Measurements from ENCODE around the gene MYH13.

MYH13 gene

GRCh38 chr17:10352893-10353292, 19.9 kb downstream of the MYH13 start:
- no peak overlapping the region for H3K4me3 ChIP-seq (ENCODE audit: insufficient read depth, low read depth, low read length, poor library complexity, severe bottlenecking)
- H3K9me3 ChIP-seq (ENCODE audit: control insufficient read depth, low read length), result no peaks in the 10 kb centered on the region
- H3K4me1 ChIP-seq (ENCODE audit: control insufficient read depth, insufficient read depth, low read length, poor library complexity, severe bottlenecking), result no peaks in the 10 kb centered on the region
- no peaks in the 10 kb centered on the region for H3K36me3 ChIP-seq (ENCODE audit: control insufficient read depth, insufficient read depth, low read length)
- H3K27ac ChIP-seq (ENCODE audit: insufficient read depth, low read length, poor library complexity, severe bottlenecking), result no peak overlapping the region
- no peaks in the 10 kb centered on the region for H3K27me3 ChIP-seq (replicated peaks; ENCODE audit: control insufficient read depth, insufficient read depth, low read length, poor library complexity, severe bottlenecking)
- no peak for DNase-seq

GRCh38 chr17:10349403-10349802, 23.4 kb downstream of the MYH13 start:
- no peaks in the 10 kb centered on the region for H3K9me3 ChIP-seq (ENCODE audit: control insufficient read depth, low read length)
- H3K4me3 ChIP-seq (ENCODE audit: insufficient read depth, low read depth, low read length, poor library complexity, severe bottlenecking), result no peak overlapping the region
- no peak for DNase-seq
- no peak overlapping the region for H3K27ac ChIP-seq (ENCODE audit: insufficient read depth, low read length, poor library complexity, severe bottlenecking)
- H3K4me1 ChIP-seq (ENCODE audit: control insufficient read depth, insufficient read depth, low read length, poor library complexity, severe bottlenecking), result no peaks in the 10 kb centered on the region
- H3K27me3 ChIP-seq (replicated peaks; ENCODE audit: control insufficient read depth, insufficient read depth, low read length, poor library complexity, severe bottlenecking), result no peaks in the 10 kb centered on the region
- H3K36me3 ChIP-seq (ENCODE audit: control insufficient read depth, insufficient read depth, low read length), result no peaks in the 10 kb centered on the region

GRCh38 chr17:10344816-10345215, 28.0 kb downstream of the MYH13 start:
- Histone ChIP-seq H3K36me3 (ENCODE audit: control insufficient read depth, insufficient read depth, low read length) (no peaks in the 10 kb centered on the region), H3K4me3 (ENCODE audit: insufficient read depth, low read depth, low read length, poor library complexity, severe bottlenecking) (no peak overlapping the region), H3K27ac (ENCODE audit: insufficient read depth, low read length, poor library complexity, severe bottlenecking) (no peak overlapping the region), H3K9me3 (ENCODE audit: control insufficient read depth, low read length) (no peaks in the 10 kb centered on the region), H3K27me3 (replicated peaks; ENCODE audit: control insufficient read depth, insufficient read depth, low read length, poor library complexity, severe bottlenecking) (no peaks in the 10 kb centered on the region), H3K4me1 (ENCODE audit: control insufficient read depth, insufficient read depth, low read length, poor library complexity, severe bottlenecking) (no peaks in the 10 kb centered on the region)
- no peak for DNase-seq

- Histone ChIP-seq H3K36me3 (ENCODE audit: control insufficient read depth, insufficient read depth, low read length) (no peaks in the 10 kb centered on the region), H3K4me3 (ENCODE audit: insufficient read depth, low read depth, low read length, poor library complexity, severe bottlenecking) (no peak overlapping the region), H3K27ac (ENCODE audit: insufficient read depth, low read length, poor library complexity, severe bottlenecking) (no peak overlapping the region), H3K4me1 (ENCODE audit: control insufficient read depth, insufficient read depth, low read length, poor library complexity, severe bottlenecking) (no peaks in the 10 kb centered on the region), H3K27me3 (replicated peaks; ENCODE audit: control insufficient read depth, insufficient read depth, low read length, poor library complexity, severe bottlenecking) (no peaks in the 10 kb centered on the region), H3K9me3 (ENCODE audit: control insufficient read depth, low read length) (no peaks in the 10 kb centered on the region)
- no peak for DNase-seq
Measured at GRCh38 chr17:10339051-10339450, 33.8 kb downstream of the MYH13 start.

- DNase-seq, result no peak
- no peak overlapping the region for H3K27ac ChIP-seq (ENCODE audit: insufficient read depth, low read length, poor library complexity, severe bottlenecking)
- H3K4me1 ChIP-seq (ENCODE audit: control insufficient read depth, insufficient read depth, low read length, poor library complexity, severe bottlenecking), result no peaks in the 10 kb centered on the region
- H3K36me3 ChIP-seq (ENCODE audit: control insufficient read depth, insufficient read depth, low read length), result no peaks in the 10 kb centered on the region
- no peak overlapping the region for H3K4me3 ChIP-seq (ENCODE audit: insufficient read depth, low read depth, low read length, poor library complexity, severe bottlenecking)
- no peaks in the 10 kb centered on the region for H3K27me3 ChIP-seq (replicated peaks; ENCODE audit: control insufficient read depth, insufficient read depth, low read length, poor library complexity, severe bottlenecking)
- H3K9me3 ChIP-seq (ENCODE audit: control insufficient read depth, low read length), result no peaks in the 10 kb centered on the region
Measured at GRCh38 chr17:10337976-10338375, 34.8 kb downstream of the MYH13 start.

- no peaks in the 10 kb centered on the region for H3K9me3 ChIP-seq (ENCODE audit: control insufficient read depth, low read length)
- no peak for DNase-seq
- H3K4me3 ChIP-seq (ENCODE audit: insufficient read depth, low read depth, low read length, poor library complexity, severe bottlenecking), result no peak overlapping the region
- H3K27me3 ChIP-seq (replicated peaks; ENCODE audit: control insufficient read depth, insufficient read depth, low read length, poor library complexity, severe bottlenecking), result no peaks in the 10 kb centered on the region
- no peak overlapping the region for H3K27ac ChIP-seq (ENCODE audit: insufficient read depth, low read length, poor library complexity, severe bottlenecking)
- no peaks in the 10 kb centered on the region for H3K36me3 ChIP-seq (ENCODE audit: control insufficient read depth, insufficient read depth, low read length)
- H3K4me1 ChIP-seq (ENCODE audit: control insufficient read depth, insufficient read depth, low read length, poor library complexity, severe bottlenecking), result no peaks in the 10 kb centered on the region
Measured at GRCh38 chr17:10337136-10337535, 35.7 kb downstream of the MYH13 start.

GRCh38 chr17:10336393-10336792, 36.4 kb downstream of the MYH13 start:
- Histone ChIP-seq H3K9me3 (ENCODE audit: control insufficient read depth, low read length) (no peaks in the 10 kb centered on the region), H3K27me3 (replicated peaks; ENCODE audit: control insufficient read depth, insufficient read depth, low read length, poor library complexity, severe bottlenecking) (no peaks in the 10 kb centered on the region), H3K36me3 (ENCODE audit: control insufficient read depth, insufficient read depth, low read length) (no peaks in the 10 kb centered on the region), H3K4me3 (ENCODE audit: insufficient read depth, low read depth, low read length, poor library complexity, severe bottlenecking) (no peak overlapping the region), H3K4me1 (ENCODE audit: control insufficient read depth, insufficient read depth, low read length, poor library complexity, severe bottlenecking) (no peaks in the 10 kb centered on the region), H3K27ac (ENCODE audit: insufficient read depth, low read length, poor library complexity, severe bottlenecking) (no peak overlapping the region)
- no peak for DNase-seq

- Histone ChIP-seq H3K27me3 (replicated peaks; ENCODE audit: control insufficient read depth, insufficient read depth, low read length, poor library complexity, severe bottlenecking) (no peaks in the 10 kb centered on the region), H3K4me3 (ENCODE audit: insufficient read depth, low read depth, low read length, poor library complexity, severe bottlenecking) (no peak overlapping the region), H3K9me3 (ENCODE audit: control insufficient read depth, low read length) (no peaks in the 10 kb centered on the region), H3K36me3 (ENCODE audit: control insufficient read depth, insufficient read depth, low read length) (no peaks in the 10 kb centered on the region), H3K4me1 (ENCODE audit: control insufficient read depth, insufficient read depth, low read length, poor library complexity, severe bottlenecking) (no peaks in the 10 kb centered on the region), H3K27ac (ENCODE audit: insufficient read depth, low read length, poor library complexity, severe bottlenecking) (no peak overlapping the region)
- no peak for DNase-seq
Measured at GRCh38 chr17:10332515-10332914, 40.3 kb downstream of the MYH13 start.

- H3K4me3 ChIP-seq (ENCODE audit: insufficient read depth, low read depth, low read length, poor library complexity, severe bottlenecking), result no peak overlapping the region
- DNase-seq, result no peak
- H3K4me1 ChIP-seq (ENCODE audit: control insufficient read depth, insufficient read depth, low read length, poor library complexity, severe bottlenecking), result no peaks in the 10 kb centered on the region
- H3K9me3 ChIP-seq (ENCODE audit: control insufficient read depth, low read length), result no peaks in the 10 kb centered on the region
- no peak overlapping the region for H3K27ac ChIP-seq (ENCODE audit: insufficient read depth, low read length, poor library complexity, severe bottlenecking)
- H3K36me3 ChIP-seq (ENCODE audit: control insufficient read depth, insufficient read depth, low read length), result no peaks in the 10 kb centered on the region
- no peaks in the 10 kb centered on the region for H3K27me3 ChIP-seq (replicated peaks; ENCODE audit: control insufficient read depth, insufficient read depth, low read length, poor library complexity, severe bottlenecking)
Measured at GRCh38 chr17:10328971-10329923, 43.6 kb downstream of the MYH13 start.

GRCh38 chr17:10328206-10328605, 44.6 kb downstream of the MYH13 start:
- Histone ChIP-seq H3K9me3 (ENCODE audit: control insufficient read depth, low read length) (no peaks in the 10 kb centered on the region), H3K4me1 (ENCODE audit: control insufficient read depth, insufficient read depth, low read length, poor library complexity, severe bottlenecking) (no peaks in the 10 kb centered on the region), H3K27me3 (replicated peaks; ENCODE audit: control insufficient read depth, insufficient read depth, low read length, poor library complexity, severe bottlenecking) (no peaks in the 10 kb centered on the region), H3K4me3 (ENCODE audit: insufficient read depth, low read depth, low read length, poor library complexity, severe bottlenecking) (no peak overlapping the region), H3K27ac (ENCODE audit: insufficient read depth, low read length, poor library complexity, severe bottlenecking) (no peak overlapping the region), H3K36me3 (ENCODE audit: control insufficient read depth, insufficient read depth, low read length) (no peaks in the 10 kb centered on the region)
- no peak for DNase-seq
